Stimulated activated CD8-positive, alpha-beta memory T cell treated with anti-CD3 and anti-CD28 coated beads, Interleukin-7, amount 100 ng/mL, for 24 hours (primary cell): Measurements from ENCODE around the gene PRKCE.
"Not testable (repeated sequence)": the region's sequence is repeated elsewhere in the genome, so short reads cannot be mapped to it uniquely, and the experiment has no call there.

Experiments used
- DNase-seq: peaks from one replicate; pipeline ENCODE4 v3.0.0-alpha.2; 2020; ENCODE audit warnings: low read depth

Gene PRKCE

GRCh38 chr2:45669032-45669486 lies 17.6 kb downstream of the PRKCE start:
- no peak for DNase-seq

DNA sequence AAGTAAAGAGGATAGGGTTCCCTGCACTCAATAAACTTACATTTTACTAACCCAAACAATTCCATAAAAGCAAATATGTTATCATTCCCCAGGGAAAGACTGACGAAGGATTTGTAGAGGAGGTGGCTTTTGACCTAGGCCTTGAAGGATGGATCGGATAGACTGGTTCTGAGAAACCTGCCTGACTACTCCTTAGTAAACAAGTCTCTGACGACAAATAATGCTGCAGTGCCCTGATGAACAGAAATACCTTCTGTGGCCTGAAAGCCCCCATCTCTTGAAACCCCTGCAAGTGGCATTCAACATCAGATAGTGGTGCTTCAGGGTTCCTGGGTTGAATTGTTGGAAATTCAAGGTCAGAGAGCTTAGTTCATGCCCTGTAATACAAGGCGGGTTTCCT lies 19.2 kb downstream of the PRKCE start:
- DNase-seq: no peak

DNA sequence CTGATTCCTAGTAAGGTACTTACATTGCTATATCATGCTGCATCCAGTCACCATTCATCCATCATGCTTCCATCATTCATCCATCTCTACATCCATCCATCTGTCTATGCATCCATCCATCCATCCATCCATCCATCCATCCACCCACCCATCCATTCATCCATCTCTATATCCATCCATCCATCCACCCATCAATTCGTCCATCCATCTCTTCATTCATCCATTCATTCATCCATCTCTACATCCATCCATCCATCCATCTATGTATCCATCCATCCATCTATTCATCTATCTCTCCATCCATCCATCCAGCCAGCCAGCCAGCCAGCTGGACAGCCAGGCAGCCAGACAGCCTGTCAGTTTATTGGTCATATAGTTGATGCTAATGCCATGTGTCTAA lies 20.7 kb downstream of the PRKCE start:
- DNase-seq: no peak

- DNase-seq: no peak
Measured at GRCh38 chr2:45674035-45674816, 22.8 kb downstream of the PRKCE start.

DNA sequence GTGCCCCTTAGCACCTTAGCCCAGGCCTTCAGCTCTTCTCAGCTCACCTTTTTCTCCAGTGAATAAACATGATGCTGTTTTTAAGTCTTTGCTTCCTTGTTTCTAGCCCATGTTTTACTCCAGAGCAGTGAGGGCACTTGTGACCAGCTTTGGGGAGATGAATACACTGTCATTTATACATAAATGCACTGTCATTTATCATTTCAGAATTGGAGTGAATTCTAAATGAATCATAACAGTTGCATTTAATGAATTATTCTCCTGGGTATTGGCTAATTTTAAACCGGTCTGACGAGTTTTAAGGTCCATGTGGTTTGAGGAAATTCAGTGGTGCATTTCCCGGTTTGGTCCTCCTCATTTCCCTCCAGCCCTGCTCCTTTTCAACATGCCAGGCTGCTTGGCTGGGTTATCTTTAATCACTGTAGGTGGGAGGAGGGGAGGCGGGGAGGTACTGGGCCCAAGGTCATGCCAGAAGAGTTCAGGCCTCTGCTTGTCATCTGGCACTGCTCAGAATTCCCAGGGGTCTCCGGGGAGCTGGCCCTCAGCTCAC lies 23.9 kb downstream of the PRKCE start:
- DNase-seq: no peak

GRCh38 chr2:45676088-45676487 lies 24.6 kb downstream of the PRKCE start:
- no peak for DNase-seq

DNA sequence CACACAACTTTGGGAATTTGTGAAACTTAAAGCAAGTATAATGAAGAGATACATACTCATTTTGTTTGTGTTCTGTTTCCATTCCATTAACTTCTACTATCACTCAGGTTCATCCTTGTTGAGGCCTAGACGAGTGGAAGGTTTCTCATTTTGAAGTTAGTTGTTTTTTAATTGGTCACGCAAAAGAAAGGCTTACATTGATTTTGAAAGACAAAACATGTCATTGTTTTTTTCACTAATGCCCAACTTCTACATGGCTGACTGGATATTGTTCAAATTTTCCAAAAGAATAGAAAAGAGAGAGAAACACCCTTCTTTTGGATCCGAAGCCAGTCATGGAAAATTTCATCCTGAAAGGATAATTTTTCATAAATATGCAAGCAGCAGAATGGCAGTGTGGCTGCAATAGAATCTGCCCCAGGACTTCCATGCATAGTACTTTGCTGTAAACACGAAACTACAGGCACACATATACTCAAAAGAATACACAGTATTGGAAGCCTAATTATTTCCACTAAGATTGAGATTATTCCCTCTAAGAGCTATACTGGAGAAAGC lies 27.4 kb downstream of the PRKCE start:
- no peak for DNase-seq

DNA sequence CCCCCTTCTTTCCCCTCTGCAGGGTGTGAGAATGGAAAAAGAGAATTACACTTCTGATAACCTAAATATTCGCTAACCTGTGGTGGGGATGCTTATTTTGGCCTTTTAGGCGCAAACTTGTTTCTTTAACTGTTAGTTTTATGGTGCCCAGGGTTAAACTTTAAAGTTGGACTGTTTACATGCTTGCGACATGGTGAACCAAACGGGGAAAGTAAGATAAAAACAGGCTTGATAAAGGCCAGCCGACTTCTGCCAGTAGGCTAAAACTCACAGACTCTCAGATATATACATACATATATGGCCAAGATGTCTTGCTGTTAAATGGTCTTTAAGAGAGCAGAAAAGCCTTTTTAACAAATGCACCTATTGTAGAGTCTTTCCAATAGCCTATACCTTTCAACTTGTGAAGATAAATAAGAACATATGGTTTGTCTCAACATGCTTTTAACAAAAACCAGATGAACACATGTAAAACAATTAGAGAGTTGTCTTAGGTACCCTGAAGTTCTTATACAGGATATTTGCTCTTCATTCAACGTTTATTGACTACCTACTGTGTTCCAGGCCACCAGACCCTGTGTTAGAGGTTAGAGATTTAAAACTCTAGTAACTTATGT lies 29.0 kb downstream of the PRKCE start:
- DNase-seq: no peak

DNA sequence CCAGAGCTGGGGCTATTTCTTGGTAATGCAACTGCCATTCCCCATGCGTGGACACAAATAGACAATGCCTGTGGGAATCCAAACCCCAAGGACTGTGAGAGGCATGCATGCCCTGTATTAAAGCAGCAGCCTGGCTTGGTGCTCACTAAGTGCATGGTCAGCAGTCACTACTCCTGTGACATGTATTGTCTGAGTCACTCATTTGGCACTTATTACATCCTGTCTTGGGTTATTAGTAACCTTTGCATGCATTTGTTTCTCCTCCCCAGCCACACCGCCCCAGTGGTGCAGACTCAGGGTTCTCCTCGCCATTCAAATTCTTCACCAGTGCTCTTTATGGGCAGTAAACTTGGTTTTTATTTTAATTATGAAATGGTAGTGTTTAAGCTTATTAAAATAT lies 30.2 kb downstream of the PRKCE start:
- DNase-seq: no peak

DNA sequence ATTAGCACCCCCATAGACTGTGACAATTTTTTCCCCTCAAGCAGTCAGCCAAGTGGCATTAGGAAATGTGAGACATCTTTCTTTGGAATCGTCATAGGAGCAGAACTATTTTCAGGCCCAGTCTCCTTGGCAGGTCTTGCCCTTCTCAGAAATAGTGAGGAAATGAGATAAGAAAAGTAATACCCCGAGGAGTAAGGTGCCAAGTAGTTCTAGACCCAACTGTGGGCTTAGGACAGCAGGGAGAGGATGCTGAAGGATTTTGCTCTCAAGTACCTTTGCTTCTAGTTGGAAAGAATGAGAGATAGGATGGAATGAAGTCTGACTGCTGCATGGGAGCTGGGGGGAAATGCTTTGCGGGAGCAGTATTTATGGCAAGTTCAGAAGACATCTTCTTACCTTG lies 31.8 kb downstream of the PRKCE start:
- no peak for DNase-seq

DNA sequence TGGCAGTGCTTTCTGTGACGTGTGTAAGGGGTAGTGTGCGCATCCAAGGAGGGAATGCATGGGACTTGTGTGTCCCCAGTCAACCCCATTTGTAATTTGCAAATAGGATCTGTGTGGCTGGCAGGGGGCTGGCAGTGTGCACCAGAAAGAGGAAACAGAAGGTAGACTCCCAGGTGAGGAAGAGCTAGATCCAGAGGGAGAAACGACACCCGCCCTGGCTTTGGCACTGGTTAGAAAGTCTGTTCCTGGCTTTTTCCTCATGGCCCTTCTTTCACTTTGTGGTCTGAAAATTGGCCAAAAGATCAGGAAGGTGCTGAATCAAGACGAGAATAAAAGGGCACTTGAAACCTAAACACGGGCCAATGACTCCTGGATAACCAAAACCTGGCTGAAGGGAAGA lies 33.3 kb downstream of the PRKCE start:
- DNase-seq: no peak

GRCh38 chr2:45685260-45685659 lies 33.8 kb downstream of the PRKCE start:
- no peak for DNase-seq

DNA sequence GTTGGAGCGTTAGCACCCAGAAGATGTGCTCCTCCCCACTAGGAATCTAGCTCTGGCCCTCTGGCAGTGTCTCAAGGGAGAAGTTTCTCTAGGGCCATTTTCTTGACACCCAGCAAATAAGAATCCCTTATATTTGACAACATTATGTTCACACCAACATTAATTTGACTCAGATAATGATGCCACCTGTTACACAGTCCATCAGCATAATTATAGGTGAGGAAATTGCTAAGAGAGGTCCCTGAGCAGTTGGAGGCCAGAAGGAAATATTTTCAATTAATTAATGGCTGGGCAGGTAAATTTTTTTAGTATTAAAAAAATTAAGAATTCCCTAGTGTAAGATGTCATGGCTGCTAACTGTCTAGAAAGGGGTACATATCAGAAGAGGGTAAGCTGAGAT lies 36.5 kb downstream of the PRKCE start:
- no peak for DNase-seq

- DNase-seq: no peak
Measured at GRCh38 chr2:45688479-45689298, 37.2 kb downstream of the PRKCE start.

DNA sequence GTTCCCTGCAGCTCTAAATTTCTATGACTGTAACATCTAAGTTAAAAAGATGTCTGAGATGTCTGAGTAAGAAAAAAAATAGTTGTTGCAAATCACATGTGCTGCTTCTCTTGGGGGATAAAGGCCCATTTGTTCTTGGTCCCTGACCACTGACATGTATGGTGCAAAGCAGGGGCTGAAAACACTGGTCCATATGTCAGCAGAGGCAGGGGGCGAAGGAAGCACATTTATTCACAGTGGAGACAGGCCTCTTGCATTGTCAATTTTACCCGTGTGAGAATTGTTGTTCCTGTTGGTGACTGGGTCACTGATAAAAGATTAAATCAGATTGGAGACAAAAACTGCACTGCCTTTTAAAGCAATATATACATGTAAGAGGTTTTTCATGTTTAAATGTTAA lies 38.8 kb downstream of the PRKCE start:
- no peak for DNase-seq

DNA sequence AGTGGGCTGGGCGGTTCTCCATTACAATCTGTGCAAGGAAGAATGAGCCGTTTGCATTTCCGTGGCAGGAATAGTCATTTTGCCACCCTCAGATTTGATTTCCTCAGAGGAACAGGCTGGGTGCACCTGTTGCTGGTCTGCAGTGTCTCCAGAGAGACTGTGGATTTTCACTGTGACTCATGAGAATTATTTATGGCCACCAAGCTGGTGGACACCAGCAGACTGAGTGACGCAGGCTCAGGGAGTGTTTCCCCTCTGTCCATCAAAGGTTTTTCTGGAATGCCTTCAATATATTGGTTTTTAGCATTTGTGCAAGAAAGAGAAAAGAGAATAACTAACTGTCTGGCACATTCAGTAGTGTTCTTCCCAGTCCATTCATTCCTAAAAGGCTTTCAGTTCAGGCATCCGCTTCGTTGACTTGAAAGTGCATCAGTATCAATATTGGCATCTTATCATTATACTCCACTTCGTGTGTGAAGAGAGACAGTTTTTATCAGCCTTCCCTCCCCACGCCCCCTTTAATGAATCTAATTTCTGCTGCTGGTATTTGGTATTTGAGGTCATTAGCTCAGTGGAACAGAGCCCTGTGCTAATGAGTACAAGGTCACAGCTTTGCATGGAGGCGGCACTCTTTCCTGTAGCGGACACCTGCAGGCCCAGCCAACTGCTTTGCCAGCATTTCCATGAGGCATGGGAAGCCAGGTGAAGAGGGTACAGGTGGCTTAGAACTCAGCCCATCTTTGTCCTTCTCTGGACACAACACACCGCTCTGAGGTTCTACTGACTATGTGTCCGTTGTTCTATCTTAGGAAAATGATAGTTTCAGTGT lies 39.9 kb downstream of the PRKCE start:
- DNase-seq: no peak

DNA sequence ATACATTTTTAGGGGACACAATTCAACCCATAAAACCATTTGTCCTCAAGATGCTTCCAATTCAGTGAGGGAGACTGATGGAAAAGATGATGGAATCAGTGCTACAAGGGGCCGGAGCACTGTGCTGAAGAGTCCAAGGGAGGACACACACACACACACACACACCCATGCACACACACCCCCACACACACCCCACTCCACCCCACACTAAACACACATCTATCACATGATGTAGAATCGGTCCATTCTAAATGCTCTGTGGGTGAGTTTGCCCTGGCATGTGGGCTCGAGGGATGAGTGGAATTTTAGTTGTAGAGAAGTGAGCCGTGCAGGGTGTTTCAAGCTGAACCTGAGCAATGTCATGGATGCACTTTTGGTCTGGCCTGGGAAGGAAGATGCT lies 41.1 kb downstream of the PRKCE start:
- DNase-seq: no peak

GRCh38 chr2:45695480-45696007 lies 44.1 kb downstream of the PRKCE start:
- DNase-seq: not testable (repeated sequence)

- no peak for DNase-seq
Measured at GRCh38 chr2:45696708-45697107, 45.2 kb downstream of the PRKCE start.

DNA sequence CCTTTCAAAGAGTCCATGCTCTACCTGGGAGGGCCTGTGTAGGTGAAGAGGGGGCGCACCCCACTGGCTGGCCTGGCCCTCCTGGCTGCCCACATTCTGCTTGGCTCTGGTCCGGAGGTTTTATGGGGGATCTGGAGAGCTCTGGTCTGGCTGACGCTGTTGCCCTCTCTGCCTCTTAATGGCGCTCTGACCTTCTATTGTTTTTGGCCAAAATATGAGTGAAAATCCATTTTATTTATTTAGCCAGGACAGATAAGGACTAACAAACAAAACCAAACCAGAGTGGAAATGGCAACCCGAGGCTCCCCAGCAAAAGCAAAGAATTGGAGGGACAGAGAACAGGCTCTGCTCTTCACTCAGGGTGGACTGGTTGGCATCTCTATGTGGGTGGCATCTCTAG lies 45.7 kb downstream of the PRKCE start:
- no peak for DNase-seq

GRCh38 chr2:45698554-45698953 lies 47.1 kb downstream of the PRKCE start:
- DNase-seq: no peak
